Mucosa of descending colon (tissue), 3 donors: Measurements from ENCODE around the gene ZMYND10. TPM values are rescaled to one million over a fixed set of nuclear protein-coding genes. Genes with fewer than 3 reads are reported as not detected.

ENCODE experiments used
- ATAC-seq: fragments of 200-7000 bp; cut with Tn5 transposase; one replicate; pipeline ENCODE4 v1.9.1; 2020; ENCODE audit warnings: mild to moderate bottlenecking, moderate library complexity
- DNase-seq, 3 donors: peaks; one replicate each; pipeline ENCODE4 v3.0.0-alpha.2; 2020
- H3K36me3 ChIP-seq: fragments of 200-600 bp; one replicate; pipeline ENCODE4 v1.8.0; 2021; ENCODE audit warnings: low read depth, mild to moderate bottlenecking
- H3K4me1 ChIP-seq: fragments of 200-600 bp; one replicate; pipeline ENCODE4 v1.8.0; 2021; ENCODE audit warnings: low read depth, mild to moderate bottlenecking
- H3K4me3 ChIP-seq: fragments of 200-600 bp; one replicate; pipeline ENCODE4 v1.8.0; 2021; ENCODE audit warnings: mild to moderate bottlenecking
- H3K9me3 ChIP-seq: fragments of 200-600 bp; one replicate; pipeline ENCODE4 v1.8.0; 2021; ENCODE audit warnings: mild to moderate bottlenecking
- intact Hi-C, 2 donors: fragments of 100-400 bp; cut with DNase I in 1 of 2; cut with micrococcal nuclease in 1 of 2; formaldehyde crosslinking; loops; one replicate each; pipeline versions ENCODE4 v1.11.0 to v1.11.1; 2022; cut with DNase I, micrococcal nuclease
- total RNA-seq, 3 donors: library from RNA; stranded (reverse); fragmentation: NEBNext Ultra II Directional in 2 of 3; extraction: Animal tissue kit (Norgen Biotek cat#: 25700) in 2 of 3; gene quantifications; one replicate each; pipeline versions ENCODE4 v1.2.1 to v1.2.4, GENCODE V29; 2021 to 2023
- TF ChIP-seq, protein P1 (sequence below): fragments of 200-600 bp; IDR thresholded peaks from one replicate; pipeline ENCODE4 v1.8.0; 2022; ENCODE audit warnings: antibody characterized with exemption, mild to moderate bottlenecking
- donor health status: DM: no; HTN: no; CAD: no; lungs with moderate emphysema.
- donor health status: DM: no; HTN: no; CAD: no.
- donor health status: DM: no; HTN: yes; CAD: no.

ZMYND10 gene
- total RNA-seq, 3 donors from 2014 or later = 0.20 to 0.60 (median 0.31) TPM

DNA sequence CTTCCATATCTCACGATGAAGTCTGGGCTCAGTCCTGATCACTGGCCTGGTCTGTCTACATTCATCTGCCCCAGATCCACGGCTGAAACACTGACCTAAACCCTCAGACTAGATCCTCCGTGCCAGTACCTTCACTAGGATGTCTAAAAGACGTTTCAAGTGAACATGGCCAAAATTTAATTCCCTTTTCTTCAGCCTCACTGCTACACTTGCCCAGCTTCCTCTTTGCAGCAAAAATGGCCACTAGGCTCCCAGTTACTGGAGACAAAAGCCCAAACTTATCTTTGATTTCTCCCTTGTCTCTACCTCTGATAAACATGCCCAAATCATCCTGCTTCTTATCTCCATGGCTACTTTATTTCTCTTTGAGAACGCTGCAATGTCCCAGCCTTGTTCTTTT, 6.6 kb downstream of the ZMYND10 start:
- DNase-seq (no peak), ATAC-seq (no peak)
- Histone ChIP-seq H3K36me3 (no peaks in the 10 kb centered on the region), H3K4me1 (peaks cover 54% of the 10 kb centered on the region), H3K9me3 (no peaks in the 10 kb centered on the region), H3K4me3 (no peak overlapping the region)
- intact Hi-C loops = no loop called here
- TF ChIP-seq, protein P1, sequence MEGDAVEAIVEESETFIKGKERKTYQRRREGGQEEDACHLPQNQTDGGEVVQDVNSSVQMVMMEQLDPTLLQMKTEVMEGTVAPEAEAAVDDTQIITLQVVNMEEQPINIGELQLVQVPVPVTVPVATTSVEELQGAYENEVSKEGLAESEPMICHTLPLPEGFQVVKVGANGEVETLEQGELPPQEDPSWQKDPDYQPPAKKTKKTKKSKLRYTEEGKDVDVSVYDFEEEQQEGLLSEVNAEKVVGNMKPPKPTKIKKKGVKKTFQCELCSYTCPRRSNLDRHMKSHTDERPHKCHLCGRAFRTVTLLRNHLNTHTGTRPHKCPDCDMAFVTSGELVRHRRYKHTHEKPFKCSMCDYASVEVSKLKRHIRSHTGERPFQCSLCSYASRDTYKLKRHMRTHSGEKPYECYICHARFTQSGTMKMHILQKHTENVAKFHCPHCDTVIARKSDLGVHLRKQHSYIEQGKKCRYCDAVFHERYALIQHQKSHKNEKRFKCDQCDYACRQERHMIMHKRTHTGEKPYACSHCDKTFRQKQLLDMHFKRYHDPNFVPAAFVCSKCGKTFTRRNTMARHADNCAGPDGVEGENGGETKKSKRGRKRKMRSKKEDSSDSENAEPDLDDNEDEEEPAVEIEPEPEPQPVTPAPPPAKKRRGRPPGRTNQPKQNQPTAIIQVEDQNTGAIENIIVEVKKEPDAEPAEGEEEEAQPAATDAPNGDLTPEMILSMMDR = no peak

DNA sequence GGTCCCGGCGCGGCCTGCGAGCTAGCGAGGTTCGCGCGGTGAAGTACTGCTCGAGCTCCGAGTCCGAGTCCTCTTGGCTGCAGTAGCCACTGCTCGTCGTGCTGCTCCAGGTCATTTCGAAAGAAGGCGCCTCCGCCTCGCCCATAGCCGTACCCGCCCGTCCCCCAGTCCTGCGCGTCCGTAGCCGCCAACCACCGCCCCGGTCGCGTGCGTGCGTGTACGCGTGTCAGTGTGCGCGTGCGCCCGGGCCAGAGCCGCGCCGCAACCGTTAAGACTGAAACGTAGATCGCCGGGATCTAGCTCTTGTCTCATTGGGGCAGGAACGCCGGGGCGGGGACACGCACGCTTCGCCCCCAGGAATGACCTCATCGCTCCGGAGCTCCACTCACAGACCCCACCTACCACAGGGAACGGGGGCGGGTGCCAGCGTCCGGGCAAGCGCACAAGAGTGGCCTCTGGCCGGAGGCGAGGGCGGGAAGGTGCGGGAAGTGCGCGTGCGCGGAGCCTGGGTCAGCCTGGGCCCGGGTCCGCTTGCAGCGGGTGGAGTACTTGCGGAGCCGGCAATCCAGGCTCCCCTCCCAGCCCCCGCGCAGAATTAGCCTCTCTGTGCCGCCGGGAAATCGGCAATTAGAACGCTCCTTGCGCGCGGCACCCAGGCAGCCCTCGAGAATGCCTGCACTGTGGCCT, 8.2 kb downstream of the ZMYND10 start:
- ATAC-seq (peak; percentile 87), DNase-seq (peak; percentile 99 to 100 (median 99))
- Histone ChIP-seq H3K36me3 (no peaks in the 10 kb centered on the region), H3K4me3 (peak overlapping the region; percentile 53), H3K9me3 (no peaks in the 10 kb centered on the region), H3K4me1 (peaks cover 60% of the 10 kb centered on the region)
- TF ChIP-seq, protein P1 = no peak
- intact Hi-C loops = no loop called here

DNA sequence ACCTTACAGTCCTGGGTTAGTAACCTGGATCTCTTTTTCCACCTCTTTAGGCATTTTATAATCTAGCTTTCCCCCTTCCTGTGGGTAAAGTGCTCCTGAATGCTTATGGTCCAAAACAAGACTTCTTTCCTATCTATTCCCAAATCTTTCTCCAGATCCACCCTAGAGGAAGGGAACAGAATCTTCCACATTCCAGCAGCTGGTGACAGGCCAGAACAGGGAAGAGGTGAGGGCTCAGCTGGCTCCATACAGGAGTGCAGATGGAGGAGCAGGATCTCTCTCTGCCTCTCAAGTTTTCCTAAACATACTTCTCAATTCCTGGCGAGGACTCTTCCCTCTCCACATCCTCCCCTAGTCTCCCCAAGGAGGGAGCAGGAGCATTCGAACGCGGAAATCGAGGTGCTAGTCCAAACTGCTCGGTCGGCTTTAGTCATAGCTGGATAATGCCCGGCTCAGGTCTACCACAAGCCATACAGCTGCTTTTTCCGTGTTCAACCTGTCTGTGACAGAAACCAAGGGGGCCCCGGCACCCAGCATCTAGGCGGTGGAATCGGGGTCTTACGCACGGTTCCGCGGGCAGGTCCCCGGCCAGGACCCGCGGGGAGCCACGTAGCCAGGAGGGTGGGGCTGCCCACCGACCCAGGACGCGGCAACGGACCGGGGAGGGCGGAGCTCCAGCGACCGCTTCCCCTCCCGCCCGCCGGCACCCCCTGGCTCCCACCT, 8.9 kb downstream of the ZMYND10 start:
- ATAC-seq (peak; percentile 5), DNase-seq (peak in 1 of 3 donors; percentile 50)
- Histone ChIP-seq H3K4me1 (peaks cover 60% of the 10 kb centered on the region), H3K4me3 (peak overlapping the region; percentile 53), H3K36me3 (no peaks in the 10 kb centered on the region), H3K9me3 (no peaks in the 10 kb centered on the region)
- intact Hi-C loops = no loop called here
- TF ChIP-seq, protein P1 = no peak

DNA sequence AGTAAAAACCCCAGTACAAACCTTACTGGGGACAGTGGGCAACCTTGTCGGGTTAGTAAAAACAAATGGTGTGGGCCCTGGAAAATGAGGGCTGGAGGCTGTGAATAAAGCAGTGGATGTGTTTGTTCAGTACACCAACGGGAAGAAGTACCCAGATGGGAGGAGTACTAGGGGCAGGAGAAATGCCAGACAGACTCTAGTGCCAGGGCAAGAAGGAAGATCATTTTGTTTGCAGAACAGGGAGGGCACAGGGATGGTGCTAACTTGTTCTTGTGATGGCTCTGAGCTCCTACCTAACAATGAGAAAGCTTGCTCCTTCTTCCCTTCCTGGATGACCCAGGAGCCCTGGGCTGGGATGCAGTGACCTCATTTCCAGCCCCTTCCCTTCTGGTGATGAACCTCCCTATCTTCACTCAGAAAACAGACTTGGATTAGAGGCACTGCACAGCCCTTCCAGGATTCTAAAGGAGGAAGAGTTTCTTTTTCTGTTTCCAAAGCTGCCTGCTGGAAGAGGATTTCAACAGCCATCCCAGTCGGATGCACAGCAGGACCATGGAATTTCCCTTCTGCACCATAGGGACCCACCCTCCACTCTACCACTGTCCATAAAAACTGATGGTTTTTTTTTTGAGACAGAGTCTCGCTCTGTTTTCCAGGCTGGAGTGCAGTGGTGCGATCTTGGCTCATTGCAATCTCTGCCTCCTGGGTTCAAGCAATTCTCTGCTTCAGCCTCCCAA, 11.0 kb downstream of the ZMYND10 start:
- TF ChIP-seq, protein P1 = no peak
- intact Hi-C loops = no loop called here
- DNase-seq (no peak), ATAC-seq (no peak)
- no peak overlapping the region for H3K4me3 ChIP-seq
- no peaks in the 10 kb centered on the region for H3K9me3 ChIP-seq
- peaks cover 8% of the 10 kb centered on the region for H3K36me3 ChIP-seq
- peaks cover 47% of the 10 kb centered on the region for H3K4me1 ChIP-seq

DNA sequence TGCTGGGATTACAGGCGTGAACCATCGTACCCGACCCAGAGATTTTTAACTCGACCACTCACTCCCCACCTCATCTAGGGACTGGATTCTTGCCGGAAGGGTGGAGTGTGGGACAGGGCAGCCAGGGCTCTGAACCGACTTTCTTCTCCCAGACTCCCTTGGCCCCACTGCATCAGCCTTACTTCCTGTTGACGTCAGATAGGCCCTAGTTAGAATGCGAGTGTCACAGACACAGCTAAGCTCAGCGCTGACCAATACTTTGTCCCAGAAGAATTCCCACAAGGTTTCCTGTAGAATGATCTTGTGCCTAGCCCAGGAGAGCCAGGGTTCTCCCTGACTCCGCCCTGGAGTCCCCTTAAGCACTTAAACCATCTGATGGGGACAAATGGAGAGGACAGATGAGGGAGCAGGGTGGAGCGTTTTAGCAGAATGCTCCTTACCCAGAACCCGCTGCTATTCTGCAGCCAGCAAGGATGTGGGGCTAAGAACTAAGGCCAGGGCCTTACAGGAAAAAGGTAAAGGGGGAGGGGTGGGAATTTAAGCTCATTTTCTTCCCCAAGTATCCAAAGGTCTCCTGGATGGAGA, 11.7 kb downstream of the ZMYND10 start:
- Histone ChIP-seq H3K36me3 (peaks cover 8% of the 10 kb centered on the region), H3K4me3 (no peak overlapping the region), H3K4me1 (peaks cover 41% of the 10 kb centered on the region), H3K9me3 (no peaks in the 10 kb centered on the region)
- intact Hi-C loops = no loop called here
- ATAC-seq (no peak), DNase-seq (no peak)
- TF ChIP-seq, protein P1 = no peak
